DND-41 (cell line): ENCODE data around the gene TCERG1L.

Source experiments
- EZH2 ChIP-seq: IDR thresholded peaks from 3 replicates; pipeline ENCODE4 v1.6.1; 2012; ENCODE audit warnings: borderline replicate concordance, low read depth, mild to moderate bottlenecking, moderate library complexity, low read length, inconsistent platforms; ENCODE audit not compliant: severe bottlenecking
- TF ChIP-seq, protein P1 (sequence below): IDR thresholded peaks from 2 replicates; pipeline ENCODE4 v1.5.1; 2012; ENCODE audit warnings: borderline replicate concordance, low read length, moderate library complexity, mild to moderate bottlenecking; ENCODE audit not compliant: poor library complexity, severe bottlenecking; ENCODE audit errors: extremely low read depth

DNA sequence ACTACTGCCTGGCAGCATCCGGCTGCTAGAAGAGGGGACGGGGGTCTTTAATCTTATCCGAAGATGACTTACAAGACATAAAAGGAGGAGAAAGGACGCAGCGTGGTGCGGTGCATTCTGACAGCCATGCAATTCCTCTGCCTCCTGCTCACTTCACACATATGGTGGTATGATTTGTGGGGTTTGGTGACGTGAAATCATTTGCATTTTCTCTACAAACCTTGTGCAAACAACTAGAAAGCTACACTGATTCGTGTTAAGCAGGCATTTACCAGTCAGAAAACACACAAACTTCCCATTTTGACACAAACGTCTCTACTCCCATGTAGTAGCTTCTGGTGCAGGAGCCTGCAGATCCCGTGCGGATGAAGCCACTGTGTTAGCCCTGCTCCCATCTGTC lies 6.8 kb upstream of the TCERG1L start:
- TF ChIP-seq, protein P1, sequence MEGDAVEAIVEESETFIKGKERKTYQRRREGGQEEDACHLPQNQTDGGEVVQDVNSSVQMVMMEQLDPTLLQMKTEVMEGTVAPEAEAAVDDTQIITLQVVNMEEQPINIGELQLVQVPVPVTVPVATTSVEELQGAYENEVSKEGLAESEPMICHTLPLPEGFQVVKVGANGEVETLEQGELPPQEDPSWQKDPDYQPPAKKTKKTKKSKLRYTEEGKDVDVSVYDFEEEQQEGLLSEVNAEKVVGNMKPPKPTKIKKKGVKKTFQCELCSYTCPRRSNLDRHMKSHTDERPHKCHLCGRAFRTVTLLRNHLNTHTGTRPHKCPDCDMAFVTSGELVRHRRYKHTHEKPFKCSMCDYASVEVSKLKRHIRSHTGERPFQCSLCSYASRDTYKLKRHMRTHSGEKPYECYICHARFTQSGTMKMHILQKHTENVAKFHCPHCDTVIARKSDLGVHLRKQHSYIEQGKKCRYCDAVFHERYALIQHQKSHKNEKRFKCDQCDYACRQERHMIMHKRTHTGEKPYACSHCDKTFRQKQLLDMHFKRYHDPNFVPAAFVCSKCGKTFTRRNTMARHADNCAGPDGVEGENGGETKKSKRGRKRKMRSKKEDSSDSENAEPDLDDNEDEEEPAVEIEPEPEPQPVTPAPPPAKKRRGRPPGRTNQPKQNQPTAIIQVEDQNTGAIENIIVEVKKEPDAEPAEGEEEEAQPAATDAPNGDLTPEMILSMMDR, result no peak
- TF ChIP-seq EZH2, result no peak
